Activated effector memory CD4-positive, alpha-beta T cell treated with Interleukin-2 at 50 U/mL for 16 hours (primary cell): ENCODE measurements around the gene TCP11L2.
"Not testable (repeated sequence)": the region's sequence is repeated elsewhere in the genome, so short reads cannot be mapped to it uniquely, and the experiment has no call there.

Experiments
- DNase-seq: peaks from one replicate; pipeline ENCODE4 v3.0.0-alpha.2; 2020

Gene TCP11L2

DNA sequence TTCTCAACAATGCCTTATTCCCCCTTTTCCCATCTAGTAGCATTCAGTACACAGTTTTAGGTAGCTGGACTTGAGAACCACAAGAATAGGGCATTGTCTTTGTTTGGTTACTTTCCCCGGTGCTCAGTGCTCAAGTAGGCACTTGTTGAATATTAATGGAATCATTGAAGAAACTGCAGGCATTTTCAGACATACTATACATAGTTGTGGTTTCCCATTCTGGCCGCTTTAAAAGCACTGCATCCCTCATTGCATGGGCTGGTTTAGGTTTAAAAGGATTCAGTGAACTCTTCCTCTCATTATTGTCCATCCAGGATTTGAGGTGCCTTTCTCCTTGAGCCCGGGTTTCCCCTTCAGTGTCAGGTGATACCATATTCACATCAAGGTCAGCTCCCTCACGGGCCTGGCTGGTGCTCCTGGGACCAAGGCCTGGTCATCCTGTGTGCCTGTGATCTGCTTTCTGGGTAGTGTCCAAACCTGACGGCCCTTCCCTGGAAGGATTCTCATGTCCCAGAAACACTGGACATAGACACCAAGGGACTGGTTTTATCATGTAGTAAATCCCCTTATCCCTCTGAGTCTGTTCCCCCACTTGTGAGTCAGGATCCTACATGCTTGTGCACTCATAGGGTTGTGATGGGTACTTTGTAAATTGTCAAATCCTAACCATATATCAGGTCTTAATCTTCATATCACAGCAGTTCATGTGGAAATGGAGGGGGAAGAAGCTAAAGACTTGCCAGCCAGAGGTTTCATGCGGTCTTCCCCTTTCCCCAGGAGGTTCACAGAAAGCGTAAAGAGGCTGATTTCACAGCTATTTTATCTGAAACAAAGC is 7.4 kb downstream of the TCP11L2 start:
- no peak for DNase-seq

DNA sequence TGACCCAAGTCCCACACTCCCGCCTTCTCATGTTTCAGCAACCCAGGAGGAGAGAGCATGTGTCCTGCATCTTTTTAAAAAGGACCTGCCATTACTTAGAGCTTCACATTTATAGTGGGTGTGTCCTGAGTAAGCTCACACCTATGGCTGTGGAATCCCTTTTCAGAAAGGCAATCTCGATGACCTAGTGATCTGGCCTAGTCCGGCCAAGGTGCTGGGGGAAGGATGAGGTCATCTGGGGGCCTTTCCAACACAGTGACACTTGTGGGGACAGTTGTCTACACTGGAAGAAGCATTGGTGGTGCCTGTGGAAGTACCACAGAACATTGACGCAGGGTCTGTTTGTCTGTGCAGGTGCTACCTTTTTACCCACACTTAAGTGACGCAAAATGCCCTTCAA is 8.2 kb downstream of the TCP11L2 start:
- no peak for DNase-seq

- DNase-seq = no peak
Observed at GRCh38 chr12:106311139-106311538, 8.6 kb downstream of the TCP11L2 start.

DNA sequence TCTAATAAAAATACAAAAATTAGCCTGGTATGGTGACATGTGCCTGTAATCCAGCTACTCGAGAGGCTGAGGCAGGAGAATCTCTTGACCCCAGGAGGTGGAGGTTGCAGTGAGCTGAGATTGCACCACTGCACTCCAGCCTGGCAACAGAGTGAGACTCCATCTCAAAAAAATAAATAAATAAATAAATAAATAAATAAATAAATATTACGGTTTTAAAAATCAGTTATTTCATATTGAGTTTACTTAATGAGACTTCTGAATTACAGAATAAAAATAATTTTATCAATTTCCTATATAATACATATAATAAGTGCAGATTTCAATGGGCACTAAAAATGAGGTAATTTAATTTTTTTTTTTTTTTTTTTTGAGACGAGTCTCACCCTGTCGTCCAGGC is 10.9 kb downstream of the TCP11L2 start:
- DNase-seq = not testable (repeated sequence)

- no peak for DNase-seq
Observed at GRCh38 chr12:106315523-106315922, 13.0 kb downstream of the TCP11L2 start.

DNA sequence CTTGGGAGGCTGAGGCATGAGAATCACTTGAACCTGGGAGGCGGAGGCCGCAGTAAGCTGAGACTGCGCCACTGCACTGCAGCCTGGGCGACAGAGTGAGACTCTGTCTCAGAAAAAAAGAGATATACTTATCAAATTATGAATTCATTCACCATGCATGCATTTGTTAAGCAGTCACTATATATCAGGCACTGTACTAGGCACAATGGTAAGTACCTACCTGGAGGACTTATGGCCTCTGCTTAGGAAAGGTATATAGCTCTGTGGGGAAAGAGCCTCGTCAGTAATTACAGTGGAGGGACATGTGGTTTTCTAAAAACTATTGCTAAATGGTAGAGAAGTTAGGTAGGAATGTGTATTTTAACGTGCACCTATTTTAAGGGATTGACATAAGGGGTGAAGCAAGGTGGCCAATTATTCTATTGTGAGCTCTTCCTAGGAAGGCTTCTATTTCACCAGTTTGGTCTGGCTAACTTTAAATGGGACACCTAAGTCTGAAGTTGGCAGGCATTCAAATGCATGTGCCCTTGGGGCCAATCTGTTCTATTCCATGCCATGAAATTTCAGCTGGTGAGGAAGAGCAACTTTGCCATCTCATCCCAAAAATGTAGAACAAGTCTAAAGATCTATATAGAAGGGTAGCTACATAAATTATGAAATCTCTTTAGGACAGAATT is 15.0 kb downstream of the TCP11L2 start:
- DNase-seq = no peak

DNA sequence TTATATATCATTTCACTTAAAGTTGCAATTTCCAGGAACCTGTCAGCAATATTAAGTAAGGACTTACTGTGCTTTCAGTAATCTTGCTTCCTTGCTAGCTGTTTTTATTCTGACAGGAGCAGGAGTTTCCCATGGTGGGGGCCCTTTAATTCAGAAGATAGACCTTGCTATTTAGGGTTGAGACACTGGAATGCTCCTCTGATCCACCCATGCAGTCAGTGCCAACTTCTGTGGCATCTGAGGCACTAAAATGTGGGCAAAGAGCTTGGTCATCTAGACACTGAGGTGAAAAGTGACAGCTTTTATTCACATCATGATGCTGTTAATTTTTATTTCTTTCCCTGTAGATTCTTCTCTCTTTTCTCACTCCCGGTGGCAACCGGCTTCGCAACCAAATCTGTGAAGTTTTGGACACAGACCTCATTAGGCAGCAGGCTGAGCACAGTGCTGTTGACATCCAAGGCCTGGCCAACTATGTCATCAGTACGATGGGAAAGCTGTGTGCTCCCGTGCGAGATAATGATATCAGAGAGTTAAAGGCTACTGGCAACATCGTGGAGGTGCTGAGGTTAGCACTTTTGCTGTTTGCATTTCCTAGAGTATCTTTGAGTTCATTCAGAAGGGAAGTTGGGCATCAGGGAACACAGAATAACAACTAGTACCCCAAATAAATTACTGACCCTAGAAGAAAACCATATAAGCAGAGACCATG is 18.8 kb downstream of the TCP11L2 start:
- no peak for DNase-seq

DNA sequence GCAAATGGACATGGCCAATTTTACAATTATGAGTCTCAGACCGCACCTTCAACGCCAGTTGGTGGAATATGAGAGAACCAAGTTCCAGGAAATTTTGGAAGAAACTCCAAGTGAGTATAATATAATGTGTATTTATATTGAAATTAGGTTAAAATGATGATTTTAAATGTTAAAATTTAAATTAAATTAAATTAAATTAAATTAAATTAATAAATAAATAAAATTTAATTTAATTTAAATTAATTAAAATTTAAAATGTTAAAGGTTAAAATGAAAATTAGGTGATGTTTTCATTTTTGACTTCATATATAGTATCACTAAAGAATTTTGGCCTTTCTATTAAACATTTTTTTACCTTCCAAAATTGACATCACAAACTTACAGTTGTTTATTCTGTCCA is 21.0 kb downstream of the TCP11L2 start:
- DNase-seq = no peak

GRCh38 chr12:106327309-106327869 is 24.9 kb downstream of the TCP11L2 start:
- no peak for DNase-seq

DNA sequence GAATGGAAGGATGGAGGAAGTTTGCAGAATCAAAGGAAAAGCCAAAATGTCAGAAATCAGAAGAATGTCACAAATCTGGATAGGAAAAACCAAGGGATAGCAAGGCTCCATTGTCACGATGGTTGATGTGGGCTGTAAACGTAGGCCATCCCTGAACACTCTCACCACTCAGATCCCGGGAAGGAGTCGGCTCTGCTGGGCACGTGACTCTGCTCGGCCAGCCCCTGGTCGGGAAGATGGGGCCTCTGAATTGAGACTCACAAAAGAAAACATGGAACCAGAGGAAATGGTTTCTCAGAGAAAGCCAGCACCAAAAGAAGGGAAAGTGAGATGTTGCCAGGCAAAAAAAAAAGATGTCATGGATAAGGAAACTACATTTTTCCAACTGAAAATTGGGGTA is 26.2 kb downstream of the TCP11L2 start:
- DNase-seq = no peak

DNA sequence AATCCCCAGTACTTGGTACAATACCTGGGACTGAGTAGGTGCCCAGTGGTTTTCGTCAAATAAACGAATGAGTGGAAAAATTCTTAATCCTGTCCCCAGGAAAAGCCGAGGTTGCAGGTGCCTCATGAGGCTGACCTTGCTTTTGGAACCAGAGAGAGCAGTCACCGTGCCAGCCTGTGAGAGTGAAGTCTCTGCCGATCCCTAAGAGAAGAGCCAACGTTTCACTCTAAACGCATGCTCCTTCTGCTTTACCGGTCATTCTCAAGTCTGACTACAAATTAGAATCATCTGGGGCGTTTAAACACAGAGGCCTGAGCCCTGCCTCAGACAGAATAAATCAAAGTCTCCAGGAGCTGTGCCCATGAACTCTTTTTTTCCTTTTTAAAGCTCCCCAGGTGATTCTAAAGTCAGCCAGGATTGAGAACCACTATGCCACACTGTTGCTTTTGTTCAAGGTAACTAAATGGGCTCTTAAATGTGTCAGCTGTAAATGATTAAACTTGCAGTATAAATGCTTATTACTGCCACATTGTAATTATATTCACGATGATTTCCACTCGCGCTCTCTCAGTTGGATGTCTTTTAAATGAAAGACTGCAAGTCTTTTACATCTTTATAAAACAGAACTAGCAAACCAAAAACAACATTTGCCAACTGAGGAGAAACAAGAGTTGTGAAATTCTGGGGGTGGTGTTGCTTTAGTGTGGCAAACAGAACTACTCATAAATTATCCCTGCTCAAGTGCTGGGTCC is 26.9 kb downstream of the TCP11L2 start:
- no peak for DNase-seq

- DNase-seq = no peak
Observed at GRCh38 chr12:106331599-106331998, 29.1 kb downstream of the TCP11L2 start.

DNA sequence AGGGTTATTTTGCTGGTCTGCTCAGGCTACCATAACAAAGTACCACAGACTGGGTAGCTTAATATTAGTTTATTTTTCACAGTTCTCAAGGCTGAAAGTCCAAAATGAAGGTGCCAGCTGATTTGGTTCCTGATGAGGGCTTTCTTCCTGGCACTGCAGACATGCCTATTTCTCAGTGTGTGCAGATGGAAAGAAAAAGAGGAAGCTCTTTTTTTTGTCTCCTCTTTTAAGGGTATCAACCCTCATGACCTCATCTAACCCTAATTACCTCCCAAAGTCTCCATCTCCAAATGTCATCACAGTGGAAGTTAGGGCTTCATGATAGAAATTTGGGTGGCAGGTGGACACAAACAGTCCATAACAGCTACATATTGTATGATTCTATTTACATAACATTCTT is 30.0 kb downstream of the TCP11L2 start:
- no peak for DNase-seq

GRCh38 chr12:106333010-106333409 is 30.5 kb downstream of the TCP11L2 start:
- no peak for DNase-seq

GRCh38 chr12:106333756-106334155 is 31.2 kb downstream of the TCP11L2 start:
- no peak for DNase-seq

GRCh38 chr12:106341086-106341877 is 38.7 kb downstream of the TCP11L2 start:
- DNase-seq = no peak

- no peak for DNase-seq
Observed at GRCh38 chr12:106342397-106343213, 40.1 kb downstream of the TCP11L2 start.

DNA sequence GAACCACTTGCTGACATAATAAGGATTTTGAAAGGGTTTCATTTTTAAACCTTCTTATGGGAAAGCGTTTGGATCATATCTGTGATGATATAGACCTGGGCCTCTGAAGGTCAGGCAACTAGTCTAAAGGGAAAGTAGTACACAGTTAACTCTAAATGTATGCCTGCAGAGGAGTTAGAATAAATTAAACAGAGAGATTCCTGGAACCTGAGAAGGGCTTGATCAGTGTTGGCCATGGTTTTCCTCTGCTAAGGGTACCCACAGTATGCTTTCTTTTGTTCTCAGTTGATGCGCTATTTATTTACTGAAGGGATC is 40.6 kb downstream of the TCP11L2 start:
- no peak for DNase-seq

GRCh38 chr12:106344131-106344530 is 41.6 kb downstream of the TCP11L2 start:
- no peak for DNase-seq

DNA sequence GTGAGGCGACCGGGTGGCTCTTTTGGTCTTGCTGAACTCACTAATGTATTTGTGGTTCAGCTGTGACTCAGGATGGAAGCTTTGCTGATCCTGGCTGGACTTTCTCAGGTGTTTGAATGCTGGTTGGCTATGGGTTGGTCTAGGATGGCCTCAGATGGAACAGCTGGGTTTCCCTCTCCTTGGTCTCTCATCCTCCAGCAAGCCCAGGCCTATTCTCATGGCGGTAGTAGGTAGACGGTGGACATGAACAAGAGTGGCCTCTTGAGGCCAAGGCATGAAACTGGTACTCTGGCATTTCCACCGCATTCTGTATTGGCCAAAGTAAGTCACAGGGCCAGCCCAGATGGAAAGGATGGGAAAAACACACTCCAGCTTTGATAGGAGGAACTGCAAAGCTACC is 43.2 kb downstream of the TCP11L2 start:
- no peak for DNase-seq

GRCh38 chr12:106348411-106348810 is 45.9 kb downstream of the TCP11L2 start:
- DNase-seq = no peak
